ENCODE results near the gene VIPR2. TPM values are rescaled to one million over a fixed set of nuclear protein-coding genes. Genes with fewer than 3 reads are reported as not detected.

VIPR2 gene
- total RNA-seq, result not detected in 2 replicates

GRCh38 chr7:159144758-159145489 lies at the start of gene VIPR2:
Gene VIPR2 (minus strand): TSS chr7:159144867. CDS start chr7:159144771, 96 bp downstream.

